Medulla oblongata (tissue), 1 donor: ENCODE data around the gene TMEM42.

ENCODE experiments used
- DNase-seq: peaks from one replicate; pipeline ENCODE4 v3.0.0-alpha.2; 2015; ENCODE audit errors: extremely low spot score

The TMEM42 gene

DNA sequence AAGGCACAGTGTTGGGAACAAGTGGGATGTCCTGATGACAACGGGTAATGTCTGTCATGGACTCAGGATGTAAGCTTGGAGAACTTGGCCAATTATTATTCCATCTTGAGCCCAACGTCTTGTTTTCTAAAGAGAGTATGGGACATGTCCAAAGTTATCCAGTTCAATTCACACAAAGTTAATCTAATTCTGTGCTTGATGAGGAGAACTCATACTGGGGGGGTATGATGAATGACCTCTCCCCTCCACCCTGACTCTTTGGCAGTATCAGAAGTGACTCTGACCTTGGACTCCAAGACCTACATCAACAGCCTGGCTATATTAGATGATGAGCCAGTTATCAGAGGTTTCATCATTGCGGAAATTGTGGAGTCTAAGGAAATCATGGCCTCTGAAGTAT lies 49.0 kb downstream of the TMEM42 start:
- no peak for DNase-seq

- DNase-seq, result peak; percentile 74
Measured at GRCh38 chr3:44913868-44914468, 52.3 kb downstream of the TMEM42 start.

GRCh38 chr3:44914936-44915335 lies 53.2 kb downstream of the TMEM42 start:
- no peak for DNase-seq
